ENCODE results near the gene ULK2.
"Not testable (repeated sequence)": the region's sequence is repeated elsewhere in the genome, so short reads cannot be mapped to it uniquely, and the experiment has no call there.

The ULK2 gene

GRCh38 chr17:19900809-19901208, 33.1 kb upstream of the ULK2 start:
- Histone ChIP-seq H3K9ac (ENCODE audit: insufficient read length, low read depth) (no peak overlapping the region), H3K36me3 (ENCODE audit: insufficient read depth, insufficient read length, low read length) (peaks cover 34% of the 10 kb centered on the region), H3K9me3 (ENCODE audit: insufficient read depth, low read length) (no peaks in the 10 kb centered on the region), H3K4me1 (ENCODE audit: insufficient read depth, insufficient read length) (no peaks in the 10 kb centered on the region), H3K27me3 (ENCODE audit: insufficient read depth, insufficient read length) (no peaks in the 10 kb centered on the region), H3K4me3 (ENCODE audit: insufficient read length, low read depth) (no peak overlapping the region)
- DNase-seq (ENCODE audit: low read depth, low spot score), result no peak
- TF ChIP-seq SUZ12 (IDR thresholded peaks at IDR 0.05; ENCODE audit: extremely low read depth, insufficient read depth, insufficient read length) (no peak), YY1 (IDR thresholded peaks at IDR 0.05; ENCODE audit: insufficient read depth, insufficient read length) (no peak), ZNF274 (IDR thresholded peaks at IDR 0.05; ENCODE audit: low read depth, low read length) (no peak)

GRCh38 chr17:19897903-19898302, 30.2 kb upstream of the ULK2 start:
- no peak for DNase-seq (ENCODE audit: low read depth, low spot score)
- Histone ChIP-seq H3K9me3 (ENCODE audit: insufficient read depth, low read length) (no peaks in the 10 kb centered on the region), H3K4me1 (ENCODE audit: insufficient read depth, insufficient read length) (no peaks in the 10 kb centered on the region), H3K36me3 (ENCODE audit: insufficient read depth, insufficient read length, low read length) (peaks cover 11% of the 10 kb centered on the region), H3K9ac (ENCODE audit: insufficient read length, low read depth) (no peak overlapping the region), H3K27me3 (ENCODE audit: insufficient read depth, insufficient read length) (no peaks in the 10 kb centered on the region), H3K4me3 (ENCODE audit: insufficient read length, low read depth) (no peak overlapping the region)
- TF ChIP-seq ZNF274 (IDR thresholded peaks at IDR 0.05; ENCODE audit: low read depth, low read length) (no peak), YY1 (IDR thresholded peaks at IDR 0.05; ENCODE audit: insufficient read depth, insufficient read length) (no peak), SUZ12 (IDR thresholded peaks at IDR 0.05; ENCODE audit: extremely low read depth, insufficient read depth, insufficient read length) (no peak)

- no peak for TF ChIP-seq SUZ12 (IDR thresholded peaks at IDR 0.05; ENCODE audit: extremely low read depth, insufficient read depth, insufficient read length)
- TF ChIP-seq ZNF274 (IDR thresholded peaks at IDR 0.05; ENCODE audit: low read depth, low read length), result no peak
- TF ChIP-seq YY1 (IDR thresholded peaks at IDR 0.05; ENCODE audit: insufficient read depth, insufficient read length), result no peak
- Histone ChIP-seq H3K36me3 (ENCODE audit: insufficient read depth, insufficient read length, low read length) (peaks cover 10% of the 10 kb centered on the region), H3K27me3 (ENCODE audit: insufficient read depth, insufficient read length) (no peaks in the 10 kb centered on the region), H3K9me3 (ENCODE audit: insufficient read depth, low read length) (no peaks in the 10 kb centered on the region), H3K4me3 (ENCODE audit: insufficient read length, low read depth) (no peak overlapping the region), H3K9ac (ENCODE audit: insufficient read length, low read depth) (no peak overlapping the region), H3K4me1 (ENCODE audit: insufficient read depth, insufficient read length) (no peaks in the 10 kb centered on the region)
- DNase-seq (ENCODE audit: low read depth, low spot score), result no peak
Observed at GRCh38 chr17:19897090-19897837, 29.5 kb upstream of the ULK2 start.

- Histone ChIP-seq H3K4me1 (ENCODE audit: insufficient read depth, insufficient read length) (no peaks in the 10 kb centered on the region), H3K9me3 (ENCODE audit: insufficient read depth, low read length) (no peaks in the 10 kb centered on the region), H3K36me3 (ENCODE audit: insufficient read depth, insufficient read length, low read length) (peaks cover 10% of the 10 kb centered on the region), H3K9ac (ENCODE audit: insufficient read length, low read depth) (no peak overlapping the region), H3K4me3 (ENCODE audit: insufficient read length, low read depth) (no peak overlapping the region), H3K27me3 (ENCODE audit: insufficient read depth, insufficient read length) (no peaks in the 10 kb centered on the region)
- no peak for DNase-seq (ENCODE audit: low read depth, low spot score)
- TF ChIP-seq YY1 (IDR thresholded peaks at IDR 0.05; ENCODE audit: insufficient read depth, insufficient read length) (no peak), ZNF274 (IDR thresholded peaks at IDR 0.05; ENCODE audit: low read depth, low read length) (no peak)
Observed at GRCh38 chr17:19896679-19897078, 28.9 kb upstream of the ULK2 start.

GRCh38 chr17:19890554-19890953, 22.8 kb upstream of the ULK2 start:
- DNase-seq (ENCODE audit: low read depth, low spot score); H3K27me3 ChIP-seq (ENCODE audit: insufficient read depth, insufficient read length); H3K36me3 ChIP-seq (ENCODE audit: insufficient read depth, insufficient read length, low read length); H3K9me3 ChIP-seq (ENCODE audit: insufficient read depth, low read length); H3K4me3 ChIP-seq (ENCODE audit: insufficient read length, low read depth); H3K9ac ChIP-seq (ENCODE audit: insufficient read length, low read depth); H3K4me1 ChIP-seq (ENCODE audit: insufficient read depth, insufficient read length): not testable (repeated sequence)

GRCh38 chr17:19890001-19890400, 22.3 kb upstream of the ULK2 start:
- not testable (repeated sequence) for H3K9me3 ChIP-seq (ENCODE audit: insufficient read depth, low read length); H3K9ac ChIP-seq (ENCODE audit: insufficient read length, low read depth); H3K27me3 ChIP-seq (ENCODE audit: insufficient read depth, insufficient read length); DNase-seq (ENCODE audit: low read depth, low spot score); H3K4me1 ChIP-seq (ENCODE audit: insufficient read depth, insufficient read length); H3K36me3 ChIP-seq (ENCODE audit: insufficient read depth, insufficient read length, low read length); H3K4me3 ChIP-seq (ENCODE audit: insufficient read length, low read depth)

GRCh38 chr17:19886116-19886515, 18.4 kb upstream of the ULK2 start:
- Histone ChIP-seq H3K9ac (ENCODE audit: insufficient read length, low read depth) (no peak overlapping the region), H3K27me3 (ENCODE audit: insufficient read depth, insufficient read length) (no peaks in the 10 kb centered on the region), H3K4me3 (ENCODE audit: insufficient read length, low read depth) (no peak overlapping the region), H3K9me3 (ENCODE audit: insufficient read depth, low read length) (no peaks in the 10 kb centered on the region), H3K4me1 (ENCODE audit: insufficient read depth, insufficient read length) (no peaks in the 10 kb centered on the region), H3K36me3 (ENCODE audit: insufficient read depth, insufficient read length, low read length) (no peaks in the 10 kb centered on the region)
- DNase-seq (ENCODE audit: low read depth, low spot score), result no peak
- TF ChIP-seq YY1 (IDR thresholded peaks at IDR 0.05; ENCODE audit: insufficient read depth, insufficient read length) (no peak), ZNF274 (IDR thresholded peaks at IDR 0.05; ENCODE audit: low read depth, low read length) (no peak), SUZ12 (IDR thresholded peaks at IDR 0.05; ENCODE audit: extremely low read depth, insufficient read depth, insufficient read length) (no peak)
